GM12872 (cell line): Measurements from ENCODE around the gene BAIAP2L2.

Experiments used
- CTCF ChIP-seq: IDR thresholded peaks from 3 replicates; pipeline ENCODE4 v1.5.1; 2011; ENCODE audit warnings: low read depth, mild to moderate bottlenecking, low read length, moderate library complexity; ENCODE audit not compliant: insufficient read depth

The BAIAP2L2 gene

GRCh38 chr22:38079804-38080203 is 30.7 kb downstream of the BAIAP2L2 start:
- no peak for TF ChIP-seq CTCF

- TF ChIP-seq CTCF, result no peak
These were observed 32.2 kb downstream of the BAIAP2L2 start for GRCh38 chr22:38078046-38078840.

- TF ChIP-seq CTCF, result no peak
These were observed 32.9 kb downstream of the BAIAP2L2 start for GRCh38 chr22:38077595-38077994.

- TF ChIP-seq CTCF, result no peak
These were observed 33.4 kb downstream of the BAIAP2L2 start for GRCh38 chr22:38077096-38077495.

GRCh38 chr22:38075961-38076360 is 34.5 kb downstream of the BAIAP2L2 start:
- no peak for TF ChIP-seq CTCF

GRCh38 chr22:38075105-38075825 is 35.2 kb downstream of the BAIAP2L2 start:
- no peak for TF ChIP-seq CTCF

GRCh38 chr22:38074181-38075104 is 36.0 kb downstream of the BAIAP2L2 start:
- no peak for TF ChIP-seq CTCF
